IPS-20b (cell line): ENCODE data around the gene ZBTB39.

Experiments used
- H3K27ac ChIP-seq: one replicate; pipeline ENCODE4 v1.5.1; 2013; ENCODE audit warnings: low read length
- H3K27me3 ChIP-seq: 2 replicates; pipeline ENCODE4 v1.6.1; 2013; ENCODE audit warnings: mild to moderate bottlenecking, low read length, inconsistent platforms; ENCODE audit not compliant: insufficient read depth
- H3K36me3 ChIP-seq: 2 replicates; pipeline ENCODE4 v1.6.1; 2013; ENCODE audit warnings: low read depth, mild to moderate bottlenecking, inconsistent platforms, low read length, moderate library complexity; ENCODE audit not compliant: insufficient read depth
- H3K4me1 ChIP-seq: 2 replicates; pipeline ENCODE4 v1.6.1; 2013; ENCODE audit warnings: mild to moderate bottlenecking, control low read depth, inconsistent platforms, low read length, moderate library complexity; ENCODE audit not compliant: insufficient read depth
- H3K4me3 ChIP-seq: 2 replicates; pipeline ENCODE4 v1.5.1; 2013; ENCODE audit warnings: mild to moderate bottlenecking, low read length, inconsistent platforms
- H3K9ac ChIP-seq: 2 replicates; pipeline ENCODE4 v1.6.1; 2013; ENCODE audit warnings: low read depth, mild to moderate bottlenecking, inconsistent platforms, low read length, moderate library complexity
- H3K9me3 ChIP-seq: 2 replicates; pipeline ENCODE4 v1.6.1; 2013; ENCODE audit warnings: mild to moderate bottlenecking, low read depth, low read length, inconsistent platforms; ENCODE audit not compliant: insufficient read depth

ZBTB39 gene

GRCh38 chr12:57046086-57046791 is 39.9 kb upstream of the ZBTB39 start:
- H3K36me3 ChIP-seq, result no peaks in the 10 kb centered on the region
- H3K4me1 ChIP-seq, result no peaks in the 10 kb centered on the region
- H3K9me3 ChIP-seq, result no peaks in the 10 kb centered on the region
- no peak overlapping the region for H3K4me3 ChIP-seq
- H3K27me3 ChIP-seq, result no peaks in the 10 kb centered on the region; the same call in 1 of the 2 replicates
- no peak overlapping the region for H3K9ac ChIP-seq
- H3K27ac ChIP-seq, result no peak overlapping the region

- H3K27ac ChIP-seq, result no peak overlapping the region
- H3K9me3 ChIP-seq, result no peaks in the 10 kb centered on the region
- no peak overlapping the region for H3K4me3 ChIP-seq
- no peaks in the 10 kb centered on the region for H3K36me3 ChIP-seq
- no peaks in the 10 kb centered on the region; the same call in 1 of the 2 replicates for H3K27me3 ChIP-seq
- H3K9ac ChIP-seq, result no peak overlapping the region
- H3K4me1 ChIP-seq, result no peaks in the 10 kb centered on the region
Measured at GRCh38 chr12:57044889-57045288, 38.5 kb upstream of the ZBTB39 start.

GRCh38 chr12:57044468-57044867 is 38.1 kb upstream of the ZBTB39 start:
- Histone ChIP-seq H3K4me3 (no peak overlapping the region), H3K9ac (no peak overlapping the region), H3K9me3 (no peaks in the 10 kb centered on the region), H3K27ac (no peak overlapping the region), H3K27me3 (no peaks in the 10 kb centered on the region; the same call in 1 of the 2 replicates), H3K4me1 (no peaks in the 10 kb centered on the region), H3K36me3 (no peaks in the 10 kb centered on the region)

GRCh38 chr12:57042695-57043094 is 36.3 kb upstream of the ZBTB39 start:
- Histone ChIP-seq H3K27ac (no peak overlapping the region), H3K27me3 (no peaks in the 10 kb centered on the region; the same call in 1 of the 2 replicates), H3K9ac (no peak overlapping the region), H3K9me3 (no peaks in the 10 kb centered on the region), H3K36me3 (no peaks in the 10 kb centered on the region), H3K4me3 (no peak overlapping the region), H3K4me1 (no peaks in the 10 kb centered on the region)

- no peaks in the 10 kb centered on the region for H3K4me1 ChIP-seq
- H3K9me3 ChIP-seq, result no peaks in the 10 kb centered on the region
- H3K4me3 ChIP-seq, result no peak overlapping the region
- H3K9ac ChIP-seq, result no peak overlapping the region
- H3K27me3 ChIP-seq, result no peaks in the 10 kb centered on the region; the same call in 1 of the 2 replicates
- no peaks in the 10 kb centered on the region for H3K36me3 ChIP-seq
- no peak overlapping the region for H3K27ac ChIP-seq
Measured at GRCh38 chr12:57040750-57041149, 34.4 kb upstream of the ZBTB39 start.

GRCh38 chr12:57040211-57040610 is 33.9 kb upstream of the ZBTB39 start:
- Histone ChIP-seq H3K27ac (no peak overlapping the region), H3K9me3 (no peaks in the 10 kb centered on the region), H3K4me3 (no peak overlapping the region), H3K9ac (no peak overlapping the region), H3K27me3 (no peaks in the 10 kb centered on the region; the same call in 1 of the 2 replicates), H3K36me3 (no peaks in the 10 kb centered on the region), H3K4me1 (no peaks in the 10 kb centered on the region)

GRCh38 chr12:57039016-57039798 is 32.9 kb upstream of the ZBTB39 start:
- no peak overlapping the region for H3K27ac ChIP-seq
- H3K4me1 ChIP-seq, result no peaks in the 10 kb centered on the region
- no peaks in the 10 kb centered on the region; the same call in 1 of the 2 replicates for H3K27me3 ChIP-seq
- no peaks in the 10 kb centered on the region for H3K36me3 ChIP-seq
- H3K9me3 ChIP-seq, result no peaks in the 10 kb centered on the region
- no peak overlapping the region for H3K9ac ChIP-seq
- no peak overlapping the region for H3K4me3 ChIP-seq

- Histone ChIP-seq H3K9me3 (no peaks in the 10 kb centered on the region), H3K4me3 (no peak overlapping the region), H3K36me3 (no peaks in the 10 kb centered on the region), H3K4me1 (no peaks in the 10 kb centered on the region), H3K9ac (no peak overlapping the region), H3K27ac (no peak overlapping the region), H3K27me3 (no peaks in the 10 kb centered on the region; the same call in 1 of the 2 replicates)
Measured at GRCh38 chr12:57037264-57037663, 30.9 kb upstream of the ZBTB39 start.

GRCh38 chr12:57033431-57033830 is 27.1 kb upstream of the ZBTB39 start:
- no peaks in the 10 kb centered on the region for H3K4me1 ChIP-seq
- no peaks in the 10 kb centered on the region for H3K27me3 ChIP-seq
- H3K4me3 ChIP-seq, result no peak overlapping the region
- no peaks in the 10 kb centered on the region for H3K36me3 ChIP-seq
- H3K9ac ChIP-seq, result no peak overlapping the region
- H3K27ac ChIP-seq, result no peak overlapping the region
- no peaks in the 10 kb centered on the region for H3K9me3 ChIP-seq

- Histone ChIP-seq H3K36me3 (no peaks in the 10 kb centered on the region), H3K9ac (no peak overlapping the region), H3K9me3 (no peaks in the 10 kb centered on the region), H3K27ac (no peak overlapping the region), H3K4me3 (no peak overlapping the region), H3K27me3 (no peaks in the 10 kb centered on the region), H3K4me1 (no peaks in the 10 kb centered on the region; the same call in 1 of the 2 replicates)
Measured at GRCh38 chr12:57031789-57032188, 25.4 kb upstream of the ZBTB39 start.

GRCh38 chr12:57031138-57031725 is 24.9 kb upstream of the ZBTB39 start:
- no peak overlapping the region for H3K4me3 ChIP-seq
- no peak overlapping the region for H3K9ac ChIP-seq
- no peak overlapping the region for H3K27ac ChIP-seq
- H3K9me3 ChIP-seq, result no peaks in the 10 kb centered on the region
- no peaks in the 10 kb centered on the region; the same call in 1 of the 2 replicates for H3K4me1 ChIP-seq
- no peaks in the 10 kb centered on the region for H3K36me3 ChIP-seq
- no peaks in the 10 kb centered on the region for H3K27me3 ChIP-seq
